ENCODE measurements around the gene PRDM2. TPM values are rescaled to one million over a fixed set of nuclear protein-coding genes. Genes with fewer than 3 reads are reported as not detected.

Gene PRDM2
- total and polyA plus RNA-seq, 2 experiments from 2014 or later = 11.5 to 18.6 TPM

DNA sequence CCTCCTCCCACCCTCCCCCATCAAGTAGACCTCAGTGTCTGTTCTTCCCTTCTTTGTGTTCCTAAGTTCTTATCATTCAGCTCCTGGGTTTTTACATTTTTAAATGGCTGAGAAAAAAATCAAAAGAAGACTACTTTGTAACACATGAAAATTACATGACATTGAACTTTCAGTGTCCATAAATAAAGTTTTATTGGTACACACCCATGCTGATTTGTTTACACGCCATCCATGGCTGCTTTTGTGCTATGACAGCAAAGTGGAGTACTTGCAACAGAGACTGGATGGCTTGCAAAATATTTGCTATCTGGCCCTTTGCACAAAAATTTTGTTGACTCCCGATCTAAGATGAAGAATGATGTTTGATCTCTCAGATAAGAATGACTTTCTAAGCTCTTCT is 171.4 kb downstream of the PRDM2 start:
- no peaks in the 10 kb centered on the region for H4K20me1 ChIP-seq (ENCODE audit: insufficient read depth, poor library complexity, severe bottlenecking)
- TF ChIP-seq EZH2 (IDR thresholded peaks at IDR 0.05; ENCODE audit: borderline replicate concordance) (no peak), CTCF (IDR thresholded peaks at IDR 0.05; ENCODE audit: poor library complexity) (no peak), EZH2phosphoT487 (IDR thresholded peaks at IDR 0.05; ENCODE audit: low read depth, severe bottlenecking, unreplicated experiment) (no peak)
- DNase-seq (ENCODE audit: low spot score) = no peak
- H2AFZ ChIP-seq = no peak overlapping the region
- no peak overlapping the region for H3K4me2 ChIP-seq
- no peaks in the 10 kb centered on the region for H3K79me2 ChIP-seq
- no peaks in the 10 kb centered on the region for H3K36me3 ChIP-seq (replicated peaks; ENCODE audit: insufficient read depth, low read depth)
- no peak overlapping the region for H3K27ac ChIP-seq
- no peaks in the 10 kb centered on the region for H3K9me3 ChIP-seq (ENCODE audit: low read depth)
- 70% methylated on average over 2 of the region's 2 CpGs for WGBS (ENCODE audit: low lambda C conversion rate, missing lambda C conversion rate)
- no peaks in the 10 kb centered on the region for H3K9me2 ChIP-seq (replicated peaks; ENCODE audit: insufficient read depth)
- no peaks in the 10 kb centered on the region for H3K27me3 ChIP-seq
- H3K4me3 ChIP-seq = no peak overlapping the region
- H3K4me1 ChIP-seq (ENCODE audit: insufficient read depth) = no peaks in the 10 kb centered on the region

GRCh38 chr1:13871886-13872285 is 171.9 kb downstream of the PRDM2 start:
- no peak for DNase-seq (ENCODE audit: low spot score)
- Histone ChIP-seq H3K27ac (no peak overlapping the region), H2AFZ (no peak overlapping the region), H3K36me3 (replicated peaks; ENCODE audit: insufficient read depth, low read depth) (no peaks in the 10 kb centered on the region), H3K4me1 (ENCODE audit: insufficient read depth) (no peaks in the 10 kb centered on the region), H3K27me3 (no peaks in the 10 kb centered on the region), H3K79me2 (no peaks in the 10 kb centered on the region), H3K9me3 (ENCODE audit: low read depth) (no peaks in the 10 kb centered on the region), H3K4me2 (no peak overlapping the region), H3K4me3 (no peak overlapping the region), H3K9me2 (replicated peaks; ENCODE audit: insufficient read depth) (no peaks in the 10 kb centered on the region), H4K20me1 (ENCODE audit: insufficient read depth, poor library complexity, severe bottlenecking) (no peaks in the 10 kb centered on the region)
- TF ChIP-seq EZH2phosphoT487 (IDR thresholded peaks at IDR 0.05; ENCODE audit: low read depth, severe bottlenecking, unreplicated experiment) (no peak), CTCF (IDR thresholded peaks at IDR 0.05; ENCODE audit: poor library complexity) (no peak), EZH2 (IDR thresholded peaks at IDR 0.05; ENCODE audit: borderline replicate concordance) (no peak)
- 79% methylated on average over 3 of the region's 3 CpGs for WGBS (ENCODE audit: low lambda C conversion rate, missing lambda C conversion rate)

DNA sequence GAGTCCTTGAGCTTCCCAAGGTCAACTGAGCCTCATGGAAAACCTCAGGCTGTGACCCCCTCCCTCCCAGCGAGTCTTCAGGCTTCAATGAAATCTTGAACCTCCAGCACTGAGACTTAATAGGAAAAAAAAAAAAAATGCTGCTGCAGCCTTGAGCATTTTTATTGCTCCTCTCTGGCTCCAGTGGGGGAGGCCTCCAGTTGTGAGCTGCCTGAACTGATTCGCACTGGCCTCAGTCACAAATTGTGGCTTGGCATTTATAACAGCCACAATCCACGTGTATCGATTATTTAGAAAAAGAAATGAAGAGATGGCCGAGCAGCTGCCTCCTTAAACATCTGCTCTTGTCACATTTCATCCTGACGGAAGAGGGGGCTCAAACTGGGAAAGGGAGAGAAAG is 173.0 kb downstream of the PRDM2 start:
- Histone ChIP-seq H3K79me2 (no peaks in the 10 kb centered on the region), H3K27ac (no peak overlapping the region), H4K20me1 (ENCODE audit: insufficient read depth, poor library complexity, severe bottlenecking) (no peaks in the 10 kb centered on the region), H3K9me3 (ENCODE audit: low read depth) (no peaks in the 10 kb centered on the region), H3K36me3 (replicated peaks; ENCODE audit: insufficient read depth, low read depth) (no peaks in the 10 kb centered on the region), H3K4me1 (ENCODE audit: insufficient read depth) (no peaks in the 10 kb centered on the region), H3K27me3 (no peaks in the 10 kb centered on the region), H3K9me2 (replicated peaks; ENCODE audit: insufficient read depth) (no peaks in the 10 kb centered on the region), H3K4me3 (no peak overlapping the region), H3K4me2 (no peak overlapping the region), H2AFZ (no peak overlapping the region)
- TF ChIP-seq EZH2phosphoT487 (IDR thresholded peaks at IDR 0.05; ENCODE audit: low read depth, severe bottlenecking, unreplicated experiment) (no peak), CTCF (IDR thresholded peaks at IDR 0.05; ENCODE audit: poor library complexity) (no peak), EZH2 (IDR thresholded peaks at IDR 0.05; ENCODE audit: borderline replicate concordance) (no peak)
- no peak for DNase-seq (ENCODE audit: low spot score)
- WGBS (ENCODE audit: low lambda C conversion rate, missing lambda C conversion rate) = 73% methylated on average over 6 of the region's 6 CpGs

Small RNAs within 50 kb of the gene (small RNA-seq; reads per million reads assigned to genes)
- not detected for gene RF00564

Other genes starting within 250 kb of the PRDM2 start
- gene LRRC38, start 186.2 kb upstream of the PRDM2 start, total RNA-seq = 3.8 and 7.5 TPM in 2 replicates
- 14.0 and 26.7 TPM in 2 replicates for gene LRRC38, start 186.2 kb upstream of the PRDM2 start, polyA plus RNA-seq
- gene PDPN, start 116.4 kb upstream of the PRDM2 start, total RNA-seq = 305 and 332 TPM in 2 replicates
- gene PDPN, start 116.4 kb upstream of the PRDM2 start, polyA plus RNA-seq = 478 and 508 TPM in 2 replicates